Brain microvascular endothelial cell (primary cell): Measurements from ENCODE around the gene ANO6.

Experiments
- DNase-seq: peaks from one replicate; pipeline ENCODE4 v3.0.0-alpha.2; 2020
- H3K27ac ChIP-seq: fragments of 250-450 bp; sonication (Bioruptor Pico); 2 replicates; pipeline ENCODE4 v1.5.1; 2020; ENCODE audit warnings: mild to moderate bottlenecking, moderate library complexity
- H3K27me3 ChIP-seq: fragments of 250-450 bp; sonication (Bioruptor Pico); replicated peaks from 2 replicates; pipeline ENCODE4 v1.5.1; 2020; ENCODE audit warnings: mild to moderate bottlenecking
- H3K36me3 ChIP-seq: fragments of 250-450 bp; sonication (Bioruptor Pico); replicated peaks from 2 replicates; pipeline ENCODE4 v1.5.1; 2020; ENCODE audit warnings: mild to moderate bottlenecking
- H3K4me3 ChIP-seq: 2 replicates; pipeline ENCODE4 v1.5.1; 2011; ENCODE audit warnings: low read depth, mild to moderate bottlenecking, control low read depth, low read length, moderate library complexity
- in situ Hi-C: cut with HindIII; loops from 2 replicates; pipeline ENCODE4 v1.10.0; 2017; ENCODE audit warnings: low sequenced_read_pairs, low pct_ligation_motif_present
- TF ChIP-seq, protein P1 (sequence below): IDR thresholded peaks from 2 replicates; pipeline ENCODE4 v1.5.1; 2011; ENCODE audit warnings: low read depth, mild to moderate bottlenecking, moderate library complexity, low read length, control low read depth, inconsistent platforms; ENCODE audit errors: missing control alignments

Gene ANO6

DNA sequence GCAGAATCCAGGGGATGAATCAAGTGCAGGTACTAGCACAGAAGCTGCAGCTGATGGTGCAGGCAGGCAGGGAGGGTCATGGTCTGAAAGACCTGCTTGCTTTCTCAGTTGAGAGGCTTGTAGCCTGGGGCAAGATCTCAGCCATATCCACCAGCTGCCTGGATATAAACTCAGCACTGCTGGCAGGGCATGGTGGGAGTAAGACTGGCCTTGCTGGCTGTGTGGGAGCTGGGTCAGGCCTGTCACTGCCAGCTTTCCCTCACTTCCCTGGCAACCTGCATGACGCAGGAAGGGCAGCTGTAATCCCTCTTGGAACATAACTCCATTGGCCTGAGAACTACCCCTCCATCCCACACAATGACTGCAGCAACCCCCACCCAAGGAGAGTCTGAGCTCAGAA is 230.1 kb downstream of the ANO6 start:
- H3K36me3 ChIP-seq, result no peaks in the 10 kb centered on the region
- TF ChIP-seq, protein P1, sequence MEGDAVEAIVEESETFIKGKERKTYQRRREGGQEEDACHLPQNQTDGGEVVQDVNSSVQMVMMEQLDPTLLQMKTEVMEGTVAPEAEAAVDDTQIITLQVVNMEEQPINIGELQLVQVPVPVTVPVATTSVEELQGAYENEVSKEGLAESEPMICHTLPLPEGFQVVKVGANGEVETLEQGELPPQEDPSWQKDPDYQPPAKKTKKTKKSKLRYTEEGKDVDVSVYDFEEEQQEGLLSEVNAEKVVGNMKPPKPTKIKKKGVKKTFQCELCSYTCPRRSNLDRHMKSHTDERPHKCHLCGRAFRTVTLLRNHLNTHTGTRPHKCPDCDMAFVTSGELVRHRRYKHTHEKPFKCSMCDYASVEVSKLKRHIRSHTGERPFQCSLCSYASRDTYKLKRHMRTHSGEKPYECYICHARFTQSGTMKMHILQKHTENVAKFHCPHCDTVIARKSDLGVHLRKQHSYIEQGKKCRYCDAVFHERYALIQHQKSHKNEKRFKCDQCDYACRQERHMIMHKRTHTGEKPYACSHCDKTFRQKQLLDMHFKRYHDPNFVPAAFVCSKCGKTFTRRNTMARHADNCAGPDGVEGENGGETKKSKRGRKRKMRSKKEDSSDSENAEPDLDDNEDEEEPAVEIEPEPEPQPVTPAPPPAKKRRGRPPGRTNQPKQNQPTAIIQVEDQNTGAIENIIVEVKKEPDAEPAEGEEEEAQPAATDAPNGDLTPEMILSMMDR, result no peak
- H3K27me3 ChIP-seq, result no peaks in the 10 kb centered on the region
- no peak overlapping the region for H3K27ac ChIP-seq
- H3K4me3 ChIP-seq, result no peak overlapping the region
- in situ Hi-C loops, result no loop called here
- no peak for DNase-seq

DNA sequence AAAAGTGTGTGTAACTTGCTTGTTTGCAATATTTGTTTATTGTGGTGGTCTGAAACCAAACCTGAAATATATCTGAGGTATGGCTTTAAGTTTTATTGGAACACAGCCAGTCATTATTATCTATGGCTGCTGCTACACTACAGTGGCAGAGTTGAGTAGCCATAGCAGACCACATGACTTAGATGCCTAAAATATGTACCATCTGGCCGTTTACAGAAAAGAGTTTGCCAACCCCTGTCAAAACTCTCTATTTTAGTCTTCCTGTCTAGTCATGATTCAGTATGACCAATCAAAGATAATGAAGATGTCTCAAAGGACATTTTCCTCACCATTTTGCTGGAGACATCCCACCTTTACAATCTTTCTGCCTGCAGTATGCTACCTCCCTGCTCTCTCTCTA is 242.3 kb downstream of the ANO6 start:
- TF ChIP-seq, protein P1, result no peak
- Histone ChIP-seq H3K27ac (no peak overlapping the region), H3K36me3 (no peaks in the 10 kb centered on the region), H3K4me3 (no peak overlapping the region), H3K27me3 (no peaks in the 10 kb centered on the region)
- no peak for DNase-seq
- in situ Hi-C loops, result no loop called here

DNA sequence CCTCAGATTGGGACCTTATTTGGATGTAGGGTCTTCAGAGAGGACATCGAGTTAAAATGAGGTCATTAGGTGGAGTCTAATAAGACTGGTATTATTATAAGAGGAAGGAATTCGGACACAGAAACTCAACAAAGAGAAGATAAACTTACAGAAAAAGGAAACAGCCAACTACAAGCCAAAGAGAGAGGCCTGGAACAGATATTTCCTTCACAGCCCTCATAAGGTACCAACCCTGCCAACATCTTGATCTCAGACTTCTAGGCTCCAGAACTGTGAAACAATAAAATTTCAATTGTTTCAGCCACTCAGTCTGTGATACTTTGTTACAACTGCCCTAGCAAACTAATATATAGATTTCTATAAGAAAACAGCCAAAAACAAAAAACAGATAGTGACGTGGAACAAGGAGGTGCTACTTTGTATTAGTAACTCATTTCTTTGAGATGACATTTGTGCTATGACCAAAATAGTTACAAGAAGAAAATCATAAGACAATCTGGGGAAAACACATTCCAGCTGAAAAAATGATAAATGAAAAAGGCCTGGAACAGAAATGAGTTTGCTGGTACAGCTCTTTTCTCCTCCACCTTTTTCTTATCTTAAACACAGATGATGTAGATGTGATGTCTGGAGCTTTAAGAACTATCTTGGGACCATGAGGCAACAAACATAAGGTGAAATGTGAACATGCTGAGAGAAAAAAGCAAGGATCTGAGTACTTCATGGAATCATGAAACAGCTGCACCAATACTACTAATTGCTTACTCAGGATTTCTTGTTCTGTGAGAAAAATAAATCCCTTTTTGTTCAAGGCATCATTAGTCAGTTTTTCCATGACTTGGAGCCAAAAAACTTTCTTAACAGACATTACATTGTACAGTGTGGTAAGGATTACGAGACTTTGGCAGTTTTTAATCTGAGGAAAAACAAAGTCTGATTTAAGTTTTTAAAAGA is 243.2 kb downstream of the ANO6 start:
- no peak for DNase-seq
- Histone ChIP-seq H3K36me3 (no peaks in the 10 kb centered on the region), H3K4me3 (no peak overlapping the region), H3K27me3 (no peaks in the 10 kb centered on the region), H3K27ac (no peak overlapping the region)
- TF ChIP-seq, protein P1, result no peak
- in situ Hi-C loops, result no loop called here

DNA sequence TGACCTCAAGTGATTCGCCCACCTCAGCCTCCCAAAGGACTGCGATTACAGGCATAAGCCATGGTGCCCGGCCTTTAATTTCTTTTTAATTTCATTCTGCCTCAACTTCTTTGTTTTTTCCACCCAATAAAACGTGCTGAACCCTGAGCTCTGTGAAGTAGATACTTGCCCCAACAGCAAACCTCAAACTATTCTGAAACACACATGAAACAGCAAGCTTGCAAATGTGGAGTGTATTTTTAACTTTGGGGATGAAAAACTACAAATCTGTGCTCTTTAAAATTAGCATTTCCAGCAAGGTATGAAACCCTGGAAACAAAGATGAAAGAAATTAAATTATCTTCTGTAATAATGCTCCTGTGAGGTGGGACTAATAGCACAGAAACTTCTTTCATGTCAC is 246.6 kb downstream of the ANO6 start:
- Histone ChIP-seq H3K27me3 (no peaks in the 10 kb centered on the region), H3K4me3 (no peak overlapping the region), H3K27ac (no peak overlapping the region), H3K36me3 (no peaks in the 10 kb centered on the region)
- no peak for DNase-seq
- in situ Hi-C loops, result no loop called here
- TF ChIP-seq, protein P1, result no peak

DNA sequence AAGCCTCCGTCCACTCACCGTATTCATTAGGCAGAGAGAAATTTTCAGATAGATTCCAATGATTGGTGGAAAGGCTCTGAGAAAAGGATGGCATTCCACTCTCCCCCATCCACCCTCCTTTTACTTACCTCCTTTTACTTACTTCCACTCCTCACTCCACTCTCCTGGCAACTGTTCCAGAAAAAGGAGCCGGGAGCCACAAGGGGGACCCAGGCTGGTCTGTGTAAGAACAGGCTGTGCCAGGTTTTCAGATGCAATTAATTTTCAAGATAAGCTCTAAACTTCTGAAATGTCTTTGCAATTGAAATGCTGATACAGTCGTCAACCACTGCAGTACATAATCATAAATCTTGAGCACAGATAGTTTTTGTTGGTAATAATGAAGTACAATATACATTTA is 248.8 kb downstream of the ANO6 start:
- no peaks in the 10 kb centered on the region for H3K27me3 ChIP-seq
- DNase-seq, result no peak
- H3K27ac ChIP-seq, result no peak overlapping the region
- in situ Hi-C loops, result no loop called here
- H3K4me3 ChIP-seq, result no peak overlapping the region
- H3K36me3 ChIP-seq, result no peaks in the 10 kb centered on the region
- TF ChIP-seq, protein P1, result peak; percentile 48
